Astrocyte (in vitro differentiated cells and primary cell): Measurements from ENCODE around the gene UBL4A. TPM values are rescaled to one million over a fixed set of nuclear protein-coding genes. Genes with fewer than 3 reads are reported as not detected.

ENCODE experiments used
- DNase-seq: peaks from one replicate; pipeline ENCODE4 v3.0.0-alpha.2; 2010; ENCODE audit warnings: low read depth
- FAIRE-seq: peaks from 2 replicates; lab custom pipeline; 2011; peaks lifted over from hg19 to GRCh38; lab: Jason Lieb, UNC
- H2AFZ ChIP-seq: 2 replicates; pipeline ENCODE4 v1.6.0; 2012; ENCODE audit warnings: low read depth, low read length, inconsistent platforms
- H3K27ac ChIP-seq: 2 replicates; pipeline ENCODE4 v1.5.1; 2011; ENCODE audit warnings: low read depth, low read length, inconsistent platforms
- H3K27me3 ChIP-seq: 2 replicates; pipeline ENCODE4 v1.6.0; 2011; ENCODE audit warnings: low read length, inconsistent platforms; ENCODE audit not compliant: insufficient read depth
- H3K36me3 ChIP-seq: 2 replicates; pipeline ENCODE4 v1.5.1; 2011; ENCODE audit warnings: low read length, inconsistent platforms; ENCODE audit not compliant: insufficient read depth
- H3K4me1 ChIP-seq: 2 replicates; pipeline ENCODE4 v1.5.1; 2011; ENCODE audit warnings: low read length, inconsistent platforms; ENCODE audit not compliant: insufficient read depth
- H3K4me2 ChIP-seq: 2 replicates; pipeline ENCODE4 v1.6.0; 2012; ENCODE audit warnings: low read length, inconsistent platforms
- H3K4me3 ChIP-seq: 2 replicates; pipeline ENCODE4 v1.5.1; 2011; ENCODE audit warnings: low read depth, mild to moderate bottlenecking, low read length, inconsistent platforms; ENCODE audit not compliant: insufficient read depth
- H3K79me2 ChIP-seq: 2 replicates; pipeline ENCODE4 v1.6.0; 2012; ENCODE audit warnings: mild to moderate bottlenecking, low read length, inconsistent platforms; ENCODE audit not compliant: insufficient read depth
- H3K9ac ChIP-seq: 2 replicates; pipeline ENCODE4 v1.6.0; 2012; ENCODE audit warnings: mild to moderate bottlenecking, low read length, inconsistent platforms
- H3K9me3 ChIP-seq: 2 replicates; pipeline ENCODE4 v1.5.1; 2012; ENCODE audit warnings: low read depth, mild to moderate bottlenecking, low read length, inconsistent platforms; ENCODE audit not compliant: insufficient read depth
- H4K20me1 ChIP-seq: 2 replicates; pipeline ENCODE4 v1.6.0; 2012; ENCODE audit warnings: low read length, inconsistent platforms; ENCODE audit not compliant: insufficient read depth
- H3K27ac Mint-ChIP-seq: one replicate; pipeline ENCODE4 v1.8.0; 2021; ENCODE audit warnings: mild to moderate bottlenecking, mixed read lengths; ENCODE audit not compliant: unreplicated experiment
- H3K27me3 Mint-ChIP-seq: one replicate; pipeline ENCODE4 v1.8.0; 2021; ENCODE audit warnings: low read depth, mixed read lengths; ENCODE audit not compliant: unreplicated experiment
- H3K36me3 Mint-ChIP-seq: one replicate; pipeline ENCODE4 v1.8.0; 2021; ENCODE audit warnings: low read depth, mixed read lengths; ENCODE audit not compliant: unreplicated experiment
- H3K4me1 Mint-ChIP-seq: one replicate; pipeline ENCODE4 v1.8.0; 2021; ENCODE audit warnings: low read depth, mixed read lengths; ENCODE audit not compliant: unreplicated experiment
- H3K4me3 Mint-ChIP-seq: one replicate; pipeline ENCODE4 v1.8.0; 2021; ENCODE audit warnings: mild to moderate bottlenecking, moderate library complexity, mixed read lengths; ENCODE audit not compliant: unreplicated experiment
- H3K9me3 Mint-ChIP-seq: one replicate; pipeline ENCODE4 v1.8.0; 2021; ENCODE audit warnings: mild to moderate bottlenecking, mixed read lengths; ENCODE audit not compliant: unreplicated experiment
- EZH2 ChIP-seq: IDR thresholded peaks from 2 replicates; pipeline ENCODE4 v1.6.1; 2012; ENCODE audit warnings: mild to moderate bottlenecking, low read length, inconsistent platforms; ENCODE audit not compliant: insufficient read depth
- total RNA-seq: library from RNA; stranded (reverse); gene quantifications from 2 replicates; pipeline ENCODE4 v1.2.1, GENCODE V29; 2021
- TF ChIP-seq, protein P1 (sequence below): IDR thresholded peaks from 2 replicates; pipeline ENCODE4 v1.5.1; 2011; ENCODE audit warnings: low read depth, mild to moderate bottlenecking, inconsistent platforms, low read length, moderate library complexity; ENCODE audit not compliant: insufficient read depth

The UBL4A gene
- total RNA-seq, 1 donor from 2014 or later: 25.8 TPM

DNA sequence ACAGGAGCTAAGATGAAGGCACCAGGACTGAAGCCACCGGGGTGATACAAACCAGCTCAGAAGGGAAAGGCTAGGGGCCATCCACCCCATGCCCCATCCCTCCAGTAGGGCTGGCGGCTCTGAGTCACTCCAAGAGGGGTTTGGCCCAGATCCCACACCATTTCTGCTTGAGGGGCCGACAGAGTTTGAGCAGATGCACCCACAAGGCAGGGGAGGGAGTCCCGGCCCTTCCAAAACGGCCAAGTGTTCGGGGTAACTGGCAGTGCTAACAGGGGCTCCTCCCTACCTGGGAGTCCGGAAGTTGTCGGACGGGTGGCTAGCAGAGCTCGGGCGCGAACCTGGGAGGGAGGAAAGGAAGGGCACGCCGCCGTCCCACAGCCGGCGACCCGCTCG lies 3.6 kb upstream of the UBL4A start:
- Histone ChIP-seq H3K9ac (peak overlapping the region; percentile 79), H3K36me3 (no peaks in the 10 kb centered on the region), H4K20me1 (no peaks in the 10 kb centered on the region), H3K4me3 (peak overlapping the region; percentile 56), H3K4me2 (peak overlapping the region; percentile 87), H3K27ac (peak overlapping the region; percentile 56), H3K4me1 (peaks cover 18% of the 10 kb centered on the region), H2AFZ (peak overlapping the region; percentile 30), H3K79me2 (peaks cover 28% of the 10 kb centered on the region), H3K27me3 (no peaks in the 10 kb centered on the region), H3K9me3 (no peaks in the 10 kb centered on the region)
- DNase-seq (peak; percentile 15), FAIRE-seq (no peak)
- no peak for TF ChIP-seq EZH2
- TF ChIP-seq, protein P1, sequence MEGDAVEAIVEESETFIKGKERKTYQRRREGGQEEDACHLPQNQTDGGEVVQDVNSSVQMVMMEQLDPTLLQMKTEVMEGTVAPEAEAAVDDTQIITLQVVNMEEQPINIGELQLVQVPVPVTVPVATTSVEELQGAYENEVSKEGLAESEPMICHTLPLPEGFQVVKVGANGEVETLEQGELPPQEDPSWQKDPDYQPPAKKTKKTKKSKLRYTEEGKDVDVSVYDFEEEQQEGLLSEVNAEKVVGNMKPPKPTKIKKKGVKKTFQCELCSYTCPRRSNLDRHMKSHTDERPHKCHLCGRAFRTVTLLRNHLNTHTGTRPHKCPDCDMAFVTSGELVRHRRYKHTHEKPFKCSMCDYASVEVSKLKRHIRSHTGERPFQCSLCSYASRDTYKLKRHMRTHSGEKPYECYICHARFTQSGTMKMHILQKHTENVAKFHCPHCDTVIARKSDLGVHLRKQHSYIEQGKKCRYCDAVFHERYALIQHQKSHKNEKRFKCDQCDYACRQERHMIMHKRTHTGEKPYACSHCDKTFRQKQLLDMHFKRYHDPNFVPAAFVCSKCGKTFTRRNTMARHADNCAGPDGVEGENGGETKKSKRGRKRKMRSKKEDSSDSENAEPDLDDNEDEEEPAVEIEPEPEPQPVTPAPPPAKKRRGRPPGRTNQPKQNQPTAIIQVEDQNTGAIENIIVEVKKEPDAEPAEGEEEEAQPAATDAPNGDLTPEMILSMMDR: no peak
- H3K27me3 Mint-ChIP-seq: peaks cover 2% of the 10 kb centered on the region
- peak overlapping the region; percentile 89 for H3K4me3 Mint-ChIP-seq
- no peaks in the 10 kb centered on the region for H3K4me1 Mint-ChIP-seq
- H3K9me3 Mint-ChIP-seq: no peaks in the 10 kb centered on the region
- no peaks in the 10 kb centered on the region for H3K36me3 Mint-ChIP-seq
- H3K27ac Mint-ChIP-seq: peak overlapping the region; percentile 62

DNA sequence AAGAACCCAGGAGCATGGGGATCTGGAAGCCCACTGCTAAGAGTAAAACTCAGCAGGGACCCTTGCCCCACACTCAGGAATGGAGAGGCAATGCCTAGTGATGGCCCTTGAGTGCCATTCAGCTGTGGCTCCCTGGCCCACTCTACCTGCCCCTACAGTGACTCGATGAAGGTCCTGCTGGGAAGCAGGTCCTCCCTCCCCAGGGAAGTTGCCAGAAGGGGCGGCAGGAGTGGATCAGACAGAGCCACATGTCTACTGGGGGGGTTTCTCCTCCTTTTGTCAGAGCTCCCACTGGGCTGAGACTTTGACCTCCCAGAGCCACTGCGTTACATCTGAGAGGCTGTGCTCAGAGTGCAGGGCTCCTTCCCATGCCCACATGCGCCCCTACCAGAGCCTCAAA lies 2.8 kb upstream of the UBL4A start:
- no peak overlapping the region for H3K27ac Mint-ChIP-seq
- Histone ChIP-seq H4K20me1 (no peaks in the 10 kb centered on the region), H3K79me2 (peaks cover 34% of the 10 kb centered on the region), H3K27ac (no peak overlapping the region), H3K9ac (no peak overlapping the region), H3K4me3 (peak overlapping the region; percentile 56), H2AFZ (no peak overlapping the region), H3K36me3 (no peaks in the 10 kb centered on the region), H3K9me3 (no peaks in the 10 kb centered on the region), H3K4me1 (peaks cover 18% of the 10 kb centered on the region), H3K27me3 (no peaks in the 10 kb centered on the region), H3K4me2 (peak overlapping the region; percentile 87)
- no peak for FAIRE-seq
- no peaks in the 10 kb centered on the region for H3K9me3 Mint-ChIP-seq
- no peaks in the 10 kb centered on the region for H3K4me1 Mint-ChIP-seq
- H3K4me3 Mint-ChIP-seq: peak overlapping the region; percentile 89
- H3K27me3 Mint-ChIP-seq: peaks cover 2% of the 10 kb centered on the region
- no peak for DNase-seq
- H3K36me3 Mint-ChIP-seq: no peaks in the 10 kb centered on the region
- TF ChIP-seq, protein P1: no peak
- TF ChIP-seq EZH2: no peak

DNA sequence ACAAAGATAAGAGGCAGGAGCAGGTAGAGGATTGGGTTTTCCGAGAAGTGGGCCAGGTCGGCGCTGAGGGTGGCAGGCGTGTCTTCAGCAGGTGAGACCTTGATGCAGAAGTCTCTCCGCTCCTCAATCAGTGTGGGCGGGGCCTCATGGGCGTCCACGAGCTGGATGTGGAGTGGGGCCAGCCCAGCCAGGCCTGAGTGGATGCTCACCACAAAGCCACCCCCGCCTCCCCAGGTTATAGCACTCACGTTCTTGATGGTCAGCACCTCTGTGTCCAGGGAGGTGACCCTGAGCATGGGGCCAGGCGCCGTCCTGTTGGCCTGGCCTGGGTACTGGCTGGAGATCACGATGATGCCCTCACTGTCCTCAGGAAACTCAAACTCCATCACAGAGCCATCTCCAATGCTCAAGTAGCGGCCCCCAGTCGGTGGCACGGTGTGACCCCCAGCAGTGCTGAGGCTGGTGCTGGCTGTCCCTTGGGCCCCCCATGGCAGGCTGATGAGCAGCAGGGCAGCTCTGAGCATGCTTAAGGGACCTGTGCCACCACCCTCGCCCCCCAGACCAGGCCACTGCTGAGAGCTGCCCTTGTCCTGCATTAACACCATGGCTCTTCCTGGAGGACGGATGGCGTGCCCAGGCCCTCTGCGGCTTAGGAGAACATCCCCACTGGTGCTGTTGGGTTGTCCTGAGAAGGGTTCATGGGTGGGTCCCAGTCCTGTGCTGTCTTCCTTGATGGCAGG lies 2.1 kb upstream of the UBL4A start:
- Histone ChIP-seq H3K27ac (no peak overlapping the region), H3K4me1 (peaks cover 18% of the 10 kb centered on the region), H3K27me3 (no peaks in the 10 kb centered on the region), H4K20me1 (no peaks in the 10 kb centered on the region), H3K4me3 (no peak overlapping the region), H3K4me2 (peak overlapping the region; percentile 87), H3K36me3 (no peaks in the 10 kb centered on the region), H3K9me3 (no peaks in the 10 kb centered on the region), H3K79me2 (peaks cover 34% of the 10 kb centered on the region), H3K9ac (no peak overlapping the region), H2AFZ (no peak overlapping the region)
- Mint-ChIP-seq H3K36me3 (no peaks in the 10 kb centered on the region), H3K27me3 (peaks cover 2% of the 10 kb centered on the region), H3K4me3 (peak overlapping the region; percentile 27), H3K9me3 (no peaks in the 10 kb centered on the region), H3K4me1 (no peaks in the 10 kb centered on the region), H3K27ac (no peak overlapping the region)
- no peak for DNase-seq
- FAIRE-seq: no peak
- TF ChIP-seq, protein P1: no peak
- TF ChIP-seq EZH2: no peak
